Measurements from ENCODE around the gene NOXO1.
A peak's percentile ranks its signal among the peaks of the same experiment; 100 is the strongest.

The NOXO1 gene

DNA sequence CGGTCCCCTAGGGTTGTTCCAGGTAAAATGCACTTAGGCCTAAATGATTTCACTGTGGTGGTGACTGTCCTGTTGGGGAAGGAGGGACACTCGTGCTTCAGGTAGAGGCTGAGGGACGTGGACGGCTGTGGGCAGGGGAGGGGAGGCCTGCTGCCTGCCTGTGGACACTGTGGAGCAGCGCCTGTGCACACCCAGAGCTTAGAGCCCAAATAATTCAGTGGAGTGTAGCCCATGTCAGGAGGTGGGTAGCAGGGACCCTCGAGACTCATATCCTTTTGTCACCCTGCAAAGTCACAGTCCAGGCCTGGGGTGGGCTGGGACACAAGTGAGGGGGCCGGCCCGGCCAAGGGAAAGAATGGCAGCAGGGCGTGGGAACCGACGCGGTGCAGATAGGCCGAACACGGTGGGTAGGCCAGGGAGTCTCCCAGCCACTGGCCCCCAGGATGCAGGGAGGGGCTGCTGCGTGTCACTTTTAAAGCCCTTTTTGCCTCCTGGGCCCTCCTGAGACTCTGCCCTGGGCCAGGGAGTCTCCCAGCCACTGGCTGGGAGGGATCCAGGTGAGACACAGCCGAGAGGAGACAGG, 44.7 kb upstream of the NOXO1 start:
- no peak for DNase-seq (ENCODE audit: extremely low read depth, low read depth)
- TF ChIP-seq, protein P1, sequence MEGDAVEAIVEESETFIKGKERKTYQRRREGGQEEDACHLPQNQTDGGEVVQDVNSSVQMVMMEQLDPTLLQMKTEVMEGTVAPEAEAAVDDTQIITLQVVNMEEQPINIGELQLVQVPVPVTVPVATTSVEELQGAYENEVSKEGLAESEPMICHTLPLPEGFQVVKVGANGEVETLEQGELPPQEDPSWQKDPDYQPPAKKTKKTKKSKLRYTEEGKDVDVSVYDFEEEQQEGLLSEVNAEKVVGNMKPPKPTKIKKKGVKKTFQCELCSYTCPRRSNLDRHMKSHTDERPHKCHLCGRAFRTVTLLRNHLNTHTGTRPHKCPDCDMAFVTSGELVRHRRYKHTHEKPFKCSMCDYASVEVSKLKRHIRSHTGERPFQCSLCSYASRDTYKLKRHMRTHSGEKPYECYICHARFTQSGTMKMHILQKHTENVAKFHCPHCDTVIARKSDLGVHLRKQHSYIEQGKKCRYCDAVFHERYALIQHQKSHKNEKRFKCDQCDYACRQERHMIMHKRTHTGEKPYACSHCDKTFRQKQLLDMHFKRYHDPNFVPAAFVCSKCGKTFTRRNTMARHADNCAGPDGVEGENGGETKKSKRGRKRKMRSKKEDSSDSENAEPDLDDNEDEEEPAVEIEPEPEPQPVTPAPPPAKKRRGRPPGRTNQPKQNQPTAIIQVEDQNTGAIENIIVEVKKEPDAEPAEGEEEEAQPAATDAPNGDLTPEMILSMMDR (IDR thresholded peaks at IDR 0.05; ENCODE audit: low read depth, low read length): no peak

DNA sequence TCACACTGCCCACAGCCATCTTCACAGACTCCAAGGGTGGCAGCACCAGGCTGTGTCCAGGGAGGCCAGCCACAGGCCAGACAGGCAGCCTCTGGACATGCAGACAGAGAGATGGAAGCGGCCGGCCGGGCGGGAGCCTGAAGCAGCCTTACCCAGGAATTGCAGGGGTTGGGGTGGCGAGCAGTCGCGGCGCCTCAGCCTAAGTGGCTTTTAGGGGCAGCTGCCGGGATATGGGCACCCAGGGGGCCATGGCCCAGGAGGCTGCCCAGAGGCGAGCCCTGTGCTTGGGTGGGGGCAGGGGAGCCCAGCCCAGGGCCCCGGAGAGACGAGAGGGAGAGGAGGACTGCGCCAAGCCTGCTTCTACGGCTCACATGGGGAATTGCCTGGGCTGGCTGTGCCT, 44.0 kb upstream of the NOXO1 start:
- TF ChIP-seq, protein P1 (IDR thresholded peaks at IDR 0.05; ENCODE audit: low read depth, low read length): no peak
- no peak for DNase-seq (ENCODE audit: extremely low read depth, low read depth)

DNA sequence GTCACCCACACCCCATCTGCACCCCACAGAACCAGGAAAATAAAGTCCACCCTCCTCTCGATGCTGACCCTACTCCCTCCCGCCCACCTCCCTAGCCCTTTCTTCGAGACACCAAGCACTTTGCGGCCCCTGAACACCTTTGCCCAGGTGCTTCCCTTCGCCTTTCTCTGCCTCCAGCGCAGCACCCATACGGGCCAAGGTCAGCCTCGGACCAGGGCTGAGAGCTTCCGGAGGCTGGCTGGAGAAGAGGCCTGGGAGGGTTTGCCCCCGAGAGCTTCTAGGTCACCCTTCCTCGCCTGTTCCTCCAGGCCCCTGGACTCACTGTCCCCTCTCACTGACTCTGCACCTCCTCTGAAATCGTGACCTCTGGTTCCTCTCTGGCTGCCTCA, 42.8 kb upstream of the NOXO1 start:
- no peak for DNase-seq (ENCODE audit: extremely low read depth, low read depth)
- TF ChIP-seq, protein P1 (IDR thresholded peaks at IDR 0.05; ENCODE audit: low read depth, low read length): no peak

DNA sequence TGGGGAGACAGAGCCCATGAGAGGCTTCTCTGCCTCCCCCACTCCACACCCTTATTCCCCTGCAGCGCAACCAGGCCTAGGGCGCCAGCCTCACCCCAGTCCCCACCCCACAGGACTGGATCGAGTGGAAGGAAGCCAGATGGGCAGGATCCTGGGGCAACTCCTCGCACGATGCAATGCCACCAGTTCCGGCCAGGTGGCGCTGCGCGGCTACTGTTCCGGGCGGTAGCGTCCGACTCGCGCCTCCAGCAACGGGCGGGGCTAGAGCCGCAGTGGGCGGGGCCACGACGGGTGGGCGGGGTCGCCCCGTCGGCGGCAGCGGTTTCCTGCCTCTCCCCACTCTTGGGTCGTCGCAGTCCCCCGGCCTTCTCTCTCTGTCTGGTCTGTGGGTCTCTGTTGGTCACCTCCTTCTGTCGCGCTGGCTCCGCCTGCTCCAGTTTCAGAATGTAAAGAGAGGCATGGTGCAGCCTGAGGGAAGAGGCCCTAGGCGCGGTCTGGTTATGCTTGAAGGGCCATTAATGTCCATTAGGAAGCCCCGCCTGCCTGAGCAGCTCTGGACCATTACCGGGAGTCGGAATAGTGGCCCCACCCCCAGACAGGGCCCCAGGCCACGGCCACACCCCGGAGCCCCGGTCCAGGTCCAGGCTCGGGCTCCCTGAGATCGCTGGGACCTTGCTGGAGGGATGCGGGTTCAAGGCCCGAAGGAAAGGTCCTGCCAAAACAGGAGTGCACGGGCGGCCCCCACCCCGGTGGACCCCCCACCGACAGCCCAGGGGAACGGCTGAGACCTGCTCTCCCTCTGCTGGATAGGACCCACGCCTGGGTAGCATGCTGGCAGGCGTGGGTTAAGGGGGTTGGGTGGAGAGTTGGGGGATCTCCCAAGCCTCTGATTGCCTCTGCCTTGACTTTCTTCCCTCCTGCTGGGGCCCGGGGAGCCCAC, 42.1 kb upstream of the NOXO1 start:
- peak; percentile 65 for DNase-seq (ENCODE audit: extremely low read depth, low read depth)
- TF ChIP-seq, protein P1 (IDR thresholded peaks at IDR 0.05; ENCODE audit: low read depth, low read length): peak; percentile 84

DNA sequence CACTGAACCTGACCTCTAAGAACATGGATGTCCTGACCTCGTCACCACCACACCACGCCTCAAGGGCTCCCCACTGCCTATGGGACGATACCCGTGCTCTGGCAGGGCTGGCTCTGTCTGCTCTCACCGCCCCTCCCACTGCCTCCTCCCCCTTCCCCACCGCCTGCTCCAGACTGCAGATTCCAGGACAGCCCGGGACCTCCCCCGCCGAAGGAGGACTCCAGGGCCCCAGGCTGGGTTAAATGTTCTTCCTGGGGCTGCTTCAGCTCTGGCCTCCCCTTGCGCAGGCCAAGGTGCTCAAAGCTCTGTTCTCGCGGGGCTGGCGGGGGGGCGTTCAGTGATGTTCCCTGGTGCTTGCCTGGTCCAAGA, 41.4 kb upstream of the NOXO1 start:
- DNase-seq (ENCODE audit: extremely low read depth, low read depth): no peak
- TF ChIP-seq, protein P1 (IDR thresholded peaks at IDR 0.05; ENCODE audit: low read depth, low read length): no peak

DNA sequence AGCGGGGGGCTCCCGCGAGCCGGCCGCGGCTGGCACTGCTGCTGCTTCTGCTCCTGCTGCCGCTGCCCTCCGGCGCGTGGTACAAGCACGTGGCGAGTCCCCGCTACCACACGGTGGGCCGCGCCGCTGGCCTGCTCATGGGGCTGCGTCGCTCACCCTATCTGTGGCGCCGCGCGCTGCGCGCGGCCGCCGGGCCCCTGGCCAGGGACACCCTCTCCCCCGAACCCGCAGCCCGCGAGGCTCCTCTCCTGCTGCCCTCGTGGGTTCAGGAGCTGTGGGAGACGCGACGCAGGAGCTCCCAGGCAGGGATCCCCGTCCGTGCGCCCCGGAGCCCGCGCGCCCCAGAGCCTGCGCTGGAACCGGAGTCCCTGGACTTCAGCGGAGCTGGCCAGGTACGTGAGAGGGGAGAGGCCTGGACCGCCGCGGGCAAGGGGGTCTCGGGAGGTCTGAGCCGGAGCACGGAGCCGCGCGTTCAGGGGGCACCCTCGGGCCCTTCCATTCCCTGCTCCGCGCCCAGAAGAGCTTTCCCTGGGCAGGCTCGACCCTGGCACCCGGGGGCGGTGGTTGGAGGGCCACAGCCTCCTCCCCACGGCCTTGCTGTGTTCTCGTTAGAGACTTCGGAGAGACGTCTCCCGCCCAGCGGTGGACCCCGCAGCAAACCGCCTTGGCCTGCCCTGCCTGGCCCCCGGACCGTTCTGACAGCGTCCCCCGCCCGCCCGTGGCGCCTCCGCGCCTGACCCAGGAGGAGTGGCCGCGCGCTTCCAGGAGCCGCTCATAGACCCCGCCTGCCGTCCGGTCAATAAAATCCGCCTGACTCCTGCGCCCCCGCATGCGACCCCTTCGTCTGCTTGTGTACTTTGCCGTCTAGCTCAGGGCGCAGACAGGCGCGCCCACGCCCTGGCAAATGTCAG, 38.9 kb upstream of the NOXO1 start:
- TF ChIP-seq, protein P1 (IDR thresholded peaks at IDR 0.05; ENCODE audit: low read depth, low read length): no peak
- no peak for DNase-seq (ENCODE audit: extremely low read depth, low read depth)
